HG03565 (cell line): ENCODE data around the gene PLCD1.
"Not testable (repeated sequence)": the region's sequence is repeated elsewhere in the genome, so short reads cannot be mapped to it uniquely, and the experiment has no call there.

Experiments
- ATAC-seq: cut with Tn5 transposase; IDR thresholded peaks from one replicate; pipeline ENCODE4 v1.9.1; 2021; ENCODE audit warnings: mild to moderate bottlenecking, moderate library complexity; ENCODE audit not compliant: unreplicated experiment

PLCD1 gene

DNA sequence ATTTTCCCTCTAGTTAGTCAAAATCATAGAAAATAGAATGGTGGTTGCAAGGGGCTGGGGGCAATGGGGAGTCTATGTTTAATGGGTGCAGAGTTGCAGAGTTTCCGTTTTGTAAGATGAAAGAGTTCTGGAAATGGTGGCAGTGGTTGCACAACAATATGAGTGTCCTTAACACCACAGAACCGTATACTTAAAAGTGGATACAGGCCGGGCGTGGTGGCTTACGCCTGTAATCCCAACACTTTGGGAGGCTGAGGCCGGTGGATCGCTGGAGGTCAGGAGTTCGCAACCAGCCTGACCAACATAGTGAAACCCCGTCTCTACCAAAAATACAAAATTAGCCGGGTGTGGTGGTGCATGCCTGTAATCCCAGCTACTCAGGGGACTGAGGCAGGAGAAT is 41.1 kb downstream of the PLCD1 start:
- ATAC-seq = not testable (repeated sequence)

DNA sequence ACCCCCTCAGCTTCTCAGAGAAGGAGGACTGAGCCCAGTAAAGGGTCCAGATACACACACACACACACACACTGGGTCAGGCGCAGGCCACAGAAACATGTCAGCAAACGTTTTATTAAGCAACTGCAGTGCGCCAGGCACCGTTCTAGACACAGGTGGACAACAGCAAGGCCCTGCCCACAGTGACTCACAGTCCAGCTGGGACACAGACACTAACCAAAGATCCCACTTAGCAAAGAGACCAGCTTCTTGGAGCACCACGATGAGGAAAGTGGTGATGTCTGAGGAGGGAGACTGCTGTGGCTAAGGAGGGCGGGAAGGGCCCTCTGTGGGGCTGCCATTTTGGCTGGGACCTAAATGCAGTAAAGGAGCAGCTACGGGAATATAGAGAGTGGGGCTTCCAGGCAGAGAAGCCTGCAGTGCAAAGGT is 41.7 kb downstream of the PLCD1 start:
- ATAC-seq = no peak

DNA sequence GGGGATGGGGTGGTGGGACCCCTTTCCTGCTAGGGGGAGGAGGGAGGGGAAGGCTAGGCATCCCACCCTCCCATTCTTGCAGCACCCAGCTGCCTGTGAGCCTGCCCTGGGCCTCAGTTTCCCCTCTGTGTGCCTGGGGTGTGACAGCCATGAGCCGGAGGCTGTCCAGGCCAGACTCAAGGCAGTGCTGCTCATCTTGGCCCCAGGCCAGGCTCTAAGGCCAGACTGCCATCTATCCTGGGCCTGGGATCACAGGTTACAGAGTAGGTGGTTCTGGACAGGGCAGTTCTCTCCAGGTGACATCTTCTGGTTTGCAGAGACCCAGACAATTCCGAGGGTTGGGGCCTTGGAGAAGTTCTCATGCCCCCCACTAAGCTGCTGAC is 42.1 kb downstream of the PLCD1 start:
- no peak for ATAC-seq

DNA sequence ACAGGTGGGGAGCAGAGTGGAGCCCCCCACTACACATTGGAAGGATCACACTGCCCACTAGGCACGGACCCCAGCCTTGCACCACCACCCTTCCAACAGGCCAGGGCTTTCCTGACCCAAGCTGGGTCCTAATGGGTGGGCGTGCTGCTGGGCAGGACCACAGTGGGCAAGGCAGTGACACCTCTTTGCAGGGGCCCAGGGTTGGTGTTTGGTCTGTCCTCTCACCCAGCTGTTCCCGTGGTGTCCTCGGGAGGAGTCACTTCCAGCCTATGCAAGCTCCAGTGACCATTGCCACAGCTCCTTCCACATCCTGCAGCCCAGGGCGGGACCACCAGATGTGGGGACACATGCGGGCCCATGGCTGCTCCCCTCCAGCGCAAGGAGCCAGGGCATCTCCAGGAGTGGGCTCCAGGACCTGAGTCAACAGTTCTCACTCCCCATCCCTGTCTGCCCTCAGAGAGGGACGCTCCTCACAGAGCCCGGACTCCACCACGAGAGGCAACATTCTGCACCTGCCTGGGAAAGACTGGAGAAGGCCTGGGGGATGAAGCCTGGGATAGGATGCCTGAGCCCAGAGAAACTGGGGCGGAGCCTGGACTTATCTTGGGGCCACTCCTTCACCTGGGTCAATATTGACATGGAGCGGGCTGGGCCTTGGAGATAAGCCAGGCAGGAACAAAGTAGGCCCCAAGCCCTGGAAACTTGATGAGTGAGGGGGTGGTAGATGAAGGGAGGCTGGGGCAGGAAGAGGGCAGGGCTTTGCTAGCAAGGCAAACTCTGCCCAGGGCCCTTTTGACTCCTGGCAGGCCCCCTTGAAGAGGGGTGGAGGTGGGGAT is 42.7 kb downstream of the PLCD1 start:
- ATAC-seq = no peak

DNA sequence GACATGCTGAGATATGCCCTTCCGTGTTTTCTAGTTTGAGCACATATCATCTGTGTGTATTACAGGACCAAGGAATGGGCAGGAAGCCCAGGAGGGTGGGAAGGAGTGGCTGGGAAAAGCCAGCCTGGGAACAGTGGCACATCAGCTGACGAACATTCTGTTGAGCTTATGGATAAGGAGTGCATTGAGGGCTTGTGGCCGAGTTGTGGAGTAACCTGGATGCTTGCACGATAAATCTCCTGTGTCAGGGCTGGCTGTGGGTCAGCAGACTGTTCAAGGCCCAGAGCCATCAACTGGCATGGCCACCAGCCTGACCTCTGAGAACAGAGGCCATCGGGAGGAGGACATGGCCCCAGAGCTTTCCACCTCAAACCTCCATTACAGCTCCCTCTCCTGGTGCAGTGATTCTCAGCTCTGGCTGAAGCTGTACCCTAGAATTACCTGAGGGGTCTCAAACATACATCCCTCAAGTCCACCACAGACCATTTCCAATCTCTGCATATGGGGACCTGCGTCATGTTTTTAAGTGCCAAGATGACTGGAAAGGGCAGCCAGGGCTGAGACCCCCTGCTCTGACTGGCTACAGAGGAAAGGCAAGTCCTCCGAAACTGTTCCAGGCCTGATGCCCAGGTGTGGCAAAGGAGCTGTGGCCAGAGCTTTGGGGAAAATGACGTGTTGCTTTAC is 43.7 kb downstream of the PLCD1 start:
- no peak for ATAC-seq

DNA sequence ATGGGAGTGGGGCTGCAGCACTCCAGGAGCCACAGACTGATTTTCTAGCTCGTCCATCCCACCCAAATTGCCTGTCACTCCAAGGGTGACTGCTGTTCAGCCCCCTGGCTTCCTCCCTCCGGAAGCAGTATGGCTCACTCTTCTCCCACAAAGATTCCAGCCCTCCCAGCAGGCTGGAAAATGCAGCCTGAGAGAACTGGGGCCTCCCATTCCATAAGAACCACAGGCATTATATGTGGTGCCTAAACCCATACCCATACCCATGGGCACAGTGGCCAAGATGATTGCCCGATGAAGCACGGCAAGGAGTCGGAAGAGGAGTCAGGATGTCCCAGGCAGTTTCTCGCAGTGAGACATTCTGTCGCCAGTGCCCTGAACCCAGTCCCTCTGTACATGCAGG is 44.8 kb downstream of the PLCD1 start:
- no peak for ATAC-seq

DNA sequence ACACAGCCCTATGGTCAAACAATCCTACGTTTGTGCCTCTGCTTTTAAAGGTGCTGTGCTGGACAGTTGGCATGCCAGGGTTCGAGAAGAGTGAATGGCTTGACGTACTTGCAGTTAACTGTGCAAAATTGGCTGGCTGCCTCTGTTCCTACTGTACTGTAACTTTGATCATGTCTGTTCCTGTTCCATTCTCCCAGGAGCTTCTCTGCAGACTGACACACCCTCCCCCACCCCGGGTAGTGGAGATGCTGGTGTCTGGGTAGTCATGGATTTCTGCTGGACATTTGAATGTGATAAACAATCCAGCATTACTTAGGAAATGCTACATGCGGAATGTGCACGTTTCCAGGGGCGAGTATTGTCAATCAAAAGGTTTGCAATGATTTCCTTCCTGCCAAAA is 45.4 kb downstream of the PLCD1 start:
- ATAC-seq = no peak

DNA sequence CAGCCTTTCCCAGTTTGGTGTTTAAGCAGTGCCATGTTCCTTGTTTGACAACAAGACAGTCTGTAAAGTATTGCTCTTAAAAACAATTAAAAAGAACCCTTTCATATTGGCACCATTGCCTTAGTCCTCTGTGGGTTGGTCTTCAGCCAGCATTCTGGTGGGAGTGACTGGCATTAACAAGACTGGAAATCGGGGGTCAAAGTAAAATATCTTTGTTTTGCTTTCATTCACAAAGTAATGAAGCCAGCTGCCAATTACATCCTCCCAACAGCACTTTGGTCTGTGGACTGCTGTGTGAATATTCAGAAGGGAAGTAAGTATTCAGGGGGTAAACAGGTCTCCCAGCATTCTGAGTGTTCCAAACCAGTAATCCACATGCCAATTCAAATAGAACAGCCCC is 47.1 kb downstream of the PLCD1 start:
- no peak for ATAC-seq

DNA sequence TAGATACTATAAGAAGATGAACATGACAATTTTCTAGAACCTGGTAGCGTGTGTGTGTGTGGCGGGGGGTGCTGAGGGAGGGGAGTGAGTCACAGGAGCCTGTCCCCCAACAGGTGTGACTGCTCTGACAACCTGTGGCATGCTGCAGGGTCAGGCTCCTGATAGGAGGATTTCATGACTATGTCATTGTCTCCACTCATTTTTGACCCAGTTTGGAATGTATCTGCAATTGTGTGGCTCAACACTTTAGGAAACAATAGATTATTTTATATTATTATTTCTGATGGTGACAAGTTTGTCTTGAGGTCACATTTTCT is 48.1 kb downstream of the PLCD1 start:
- no peak for ATAC-seq

DNA sequence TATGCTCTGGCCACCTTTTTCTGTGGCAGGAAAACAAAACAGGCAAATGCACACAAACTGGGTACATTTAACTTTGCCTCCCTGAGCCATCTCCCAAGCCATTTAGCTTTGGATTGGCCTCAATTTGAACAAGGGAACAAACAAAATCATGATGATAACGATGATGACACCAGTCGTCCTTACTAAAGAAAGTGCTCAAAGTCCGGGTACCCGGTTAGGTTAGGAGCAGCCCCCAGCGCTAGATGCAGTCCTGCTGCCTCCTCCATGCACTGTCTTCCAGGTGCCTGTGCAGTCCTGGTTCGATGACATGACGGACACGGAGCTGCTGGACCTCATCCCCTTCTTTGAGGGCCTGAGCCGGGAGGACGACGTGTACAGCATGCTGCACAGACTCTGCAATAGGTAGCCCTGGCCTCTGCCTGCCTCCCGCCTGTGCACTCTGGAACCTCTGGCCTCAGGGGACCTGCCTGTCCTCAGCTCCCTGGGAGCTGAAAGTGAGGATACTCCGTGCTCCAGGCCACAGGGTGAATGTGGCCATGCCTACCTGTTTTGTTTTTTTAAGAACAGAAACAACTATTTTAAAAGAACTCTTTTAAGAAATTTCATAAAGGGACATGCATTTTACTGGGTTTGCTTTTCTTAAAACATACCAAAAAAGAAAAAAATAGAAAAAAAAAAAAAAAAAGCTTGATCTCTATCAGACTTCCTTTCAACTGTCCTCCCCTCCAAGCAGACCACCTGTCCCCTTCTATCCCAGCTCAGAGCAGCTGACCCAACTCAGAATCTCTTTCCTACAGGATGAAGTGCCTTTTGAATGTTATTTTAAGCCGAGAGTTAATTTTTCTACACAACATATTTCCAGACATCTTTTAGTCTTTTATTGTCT is 48.7 kb downstream of the PLCD1 start:
- ATAC-seq = no peak

DNA sequence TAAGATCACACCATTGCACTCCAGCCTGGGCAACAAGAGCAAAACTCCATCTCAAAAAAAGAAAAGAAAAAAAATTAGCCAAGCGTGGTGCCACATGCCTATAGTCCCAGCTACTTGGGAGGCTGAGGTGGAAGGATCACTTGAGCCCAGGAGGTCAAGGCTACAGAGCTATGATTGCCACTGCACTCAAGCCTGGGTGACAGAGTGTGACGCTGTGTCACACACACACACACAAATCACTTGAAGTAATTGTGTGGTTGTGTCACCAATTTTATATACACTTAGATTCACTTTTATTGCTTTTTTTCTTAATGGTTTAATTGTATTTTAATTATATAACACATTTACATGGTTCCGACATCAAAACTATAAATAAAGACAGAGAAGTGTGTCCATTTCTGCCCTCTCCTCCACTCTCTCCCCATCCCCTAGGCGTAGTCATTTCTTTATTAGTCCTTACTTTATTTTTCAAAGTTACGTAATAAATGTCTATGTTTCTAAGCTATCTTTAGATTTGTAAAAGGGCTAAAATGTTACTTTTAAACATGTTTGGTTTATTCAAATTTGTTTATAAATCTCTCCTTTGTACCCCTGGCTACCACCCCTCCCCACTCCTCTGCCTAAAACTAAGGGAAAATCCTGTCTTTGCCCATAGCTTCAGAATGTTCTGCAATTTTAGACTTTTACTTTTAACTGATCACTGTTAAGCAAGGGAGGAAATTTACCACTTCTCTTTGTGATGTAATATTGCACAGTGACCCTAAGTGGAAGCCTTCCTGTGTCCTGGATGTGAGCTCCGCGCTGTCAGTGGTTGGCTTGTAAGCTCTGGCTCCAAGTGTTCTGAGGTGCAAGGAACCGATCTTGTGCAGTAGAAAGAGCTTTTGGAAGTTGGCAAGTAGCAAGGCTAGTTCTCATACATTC is 49.6 kb downstream of the PLCD1 start:
- no peak for ATAC-seq

DNA sequence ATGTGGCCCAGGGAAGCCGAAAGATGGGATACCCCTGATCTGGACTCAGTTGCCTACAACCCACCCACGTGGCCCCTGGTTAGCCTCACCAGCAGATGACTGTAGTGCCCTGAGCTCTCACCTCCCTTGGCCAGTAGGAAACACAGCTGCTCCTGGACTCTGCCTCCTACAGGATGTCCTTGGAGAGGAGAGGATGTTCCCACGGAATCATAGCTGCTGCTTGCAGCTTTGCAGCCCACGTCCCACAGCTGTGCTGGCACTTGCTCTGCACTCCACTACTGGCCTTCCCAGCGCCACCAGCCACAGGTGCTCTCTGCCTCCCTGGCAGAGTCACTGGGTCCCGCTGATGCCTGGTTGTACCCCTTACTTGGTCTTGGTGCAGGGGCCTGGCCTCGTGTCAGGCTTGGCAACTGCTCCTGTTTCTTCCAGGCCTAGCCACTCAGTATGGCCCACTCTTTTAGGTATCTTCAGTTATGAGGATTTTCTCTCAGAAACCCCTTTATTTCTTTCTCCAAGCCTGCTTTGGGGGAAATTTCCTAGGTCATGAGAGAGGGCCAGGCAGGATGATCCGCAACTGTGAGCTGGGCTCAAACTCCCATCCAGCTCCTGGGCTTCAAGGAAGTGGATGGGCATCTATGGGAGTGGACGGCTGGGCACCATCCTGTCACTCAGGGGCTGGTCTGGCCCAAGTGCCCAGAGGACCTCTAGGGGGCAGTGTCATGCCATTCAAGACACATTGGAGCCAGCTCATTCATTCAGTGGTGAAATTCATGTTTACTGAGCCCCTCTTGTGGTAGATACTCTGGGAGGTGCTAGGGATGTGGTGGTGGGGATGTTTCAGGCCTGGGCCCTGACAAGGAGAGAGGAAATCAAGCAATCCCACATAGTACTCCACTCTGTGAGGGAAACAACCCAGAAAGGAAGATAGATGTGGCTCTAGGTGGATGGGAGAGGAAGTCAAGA is 55.0 kb downstream of the PLCD1 start:
- no peak for ATAC-seq

DNA sequence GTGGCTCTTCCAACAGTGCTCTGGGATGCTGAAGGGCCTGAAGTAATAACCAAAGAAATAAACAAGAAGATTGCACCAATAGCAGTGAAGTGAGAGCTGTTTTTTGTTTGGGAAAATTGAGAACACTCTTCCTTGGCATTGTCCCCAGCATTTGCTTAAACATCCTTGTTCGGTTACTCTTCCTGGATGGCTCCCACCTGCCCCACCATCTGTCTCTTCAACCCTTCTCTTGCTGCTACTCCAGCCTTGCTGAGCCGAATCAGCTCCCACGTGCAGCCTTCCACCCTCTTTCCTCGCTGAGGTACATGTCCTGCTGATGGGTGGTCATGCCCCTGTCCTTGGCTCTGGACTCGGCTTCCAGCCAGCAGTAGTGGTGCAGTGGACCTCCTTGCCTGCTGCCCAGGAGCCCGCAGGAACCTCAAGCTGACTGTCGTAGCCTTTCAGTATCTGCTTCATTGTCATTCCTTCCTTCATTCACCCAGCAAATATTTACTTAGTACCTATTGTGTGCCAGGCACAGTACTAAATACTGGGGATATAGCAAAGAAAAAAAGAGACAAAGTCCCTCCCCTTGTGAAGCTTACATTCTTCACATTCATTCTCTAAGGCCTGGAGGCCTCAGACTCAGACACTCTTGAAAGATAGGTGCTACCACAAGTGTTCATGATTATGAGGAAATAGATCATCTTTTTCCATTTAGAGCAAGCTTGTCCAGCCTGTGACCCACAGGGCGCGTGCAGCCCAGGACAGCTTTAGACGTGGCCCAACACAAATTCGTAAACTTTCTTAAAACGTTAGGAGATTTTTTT is 56.0 kb downstream of the PLCD1 start:
- no peak for ATAC-seq

DNA sequence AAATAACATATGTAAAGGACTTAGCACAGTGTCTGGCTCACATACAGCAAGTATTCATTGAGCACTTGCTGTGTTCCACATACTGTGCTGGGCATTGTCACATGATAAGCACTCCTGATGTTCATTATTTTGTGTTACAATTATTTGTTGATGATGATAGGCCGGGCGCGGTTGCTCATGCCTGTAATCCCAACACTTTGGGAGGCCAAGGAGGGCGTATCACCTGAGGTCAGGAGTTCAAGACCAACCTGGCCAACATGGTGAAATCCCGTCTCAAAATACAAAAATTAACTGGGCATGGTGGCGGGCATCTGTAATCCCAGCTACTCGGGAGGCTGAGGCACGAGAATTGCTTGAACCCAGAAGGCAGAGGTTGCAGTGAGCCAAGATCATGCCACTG is 57.4 kb downstream of the PLCD1 start:
- not testable (repeated sequence) for ATAC-seq

DNA sequence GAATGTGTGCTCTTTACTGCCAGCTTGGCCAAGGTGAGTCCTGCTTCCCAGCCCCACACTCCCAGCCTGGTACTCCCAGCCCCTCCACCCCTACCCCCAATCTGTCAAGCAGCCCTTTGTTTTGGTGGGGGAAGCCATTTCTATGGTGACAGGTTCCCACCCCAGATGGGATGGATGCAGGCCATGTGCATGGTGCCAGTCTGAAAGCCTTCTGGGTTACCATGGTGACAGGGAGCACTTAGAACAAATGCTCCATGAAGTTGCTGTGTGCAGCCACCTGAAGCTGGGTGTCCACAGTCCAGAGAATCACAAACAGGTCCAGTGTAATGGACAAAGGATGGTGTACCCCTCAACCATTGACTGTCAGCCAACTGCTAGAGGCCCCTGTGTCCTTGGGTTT is 58.0 kb downstream of the PLCD1 start:
- ATAC-seq = no peak

DNA sequence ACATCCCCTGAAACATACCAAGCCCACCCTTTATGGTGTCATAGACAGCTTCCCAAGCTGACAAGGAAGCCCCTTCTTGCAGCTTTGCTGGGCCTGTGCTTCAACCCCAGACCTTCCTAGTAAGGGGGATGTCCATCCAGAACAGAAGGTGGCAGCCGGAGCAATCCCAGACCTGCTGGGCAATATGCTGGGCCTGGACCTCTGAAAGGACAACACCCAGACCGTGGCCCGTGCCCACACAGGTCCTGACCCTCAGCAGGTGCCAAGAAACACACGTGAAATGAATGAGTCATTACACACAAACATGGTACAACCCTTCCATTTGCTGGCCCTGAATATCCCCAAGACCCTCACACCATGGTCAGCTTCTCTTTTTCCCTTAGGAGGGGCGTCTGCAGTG is 58.6 kb downstream of the PLCD1 start:
- no peak for ATAC-seq

DNA sequence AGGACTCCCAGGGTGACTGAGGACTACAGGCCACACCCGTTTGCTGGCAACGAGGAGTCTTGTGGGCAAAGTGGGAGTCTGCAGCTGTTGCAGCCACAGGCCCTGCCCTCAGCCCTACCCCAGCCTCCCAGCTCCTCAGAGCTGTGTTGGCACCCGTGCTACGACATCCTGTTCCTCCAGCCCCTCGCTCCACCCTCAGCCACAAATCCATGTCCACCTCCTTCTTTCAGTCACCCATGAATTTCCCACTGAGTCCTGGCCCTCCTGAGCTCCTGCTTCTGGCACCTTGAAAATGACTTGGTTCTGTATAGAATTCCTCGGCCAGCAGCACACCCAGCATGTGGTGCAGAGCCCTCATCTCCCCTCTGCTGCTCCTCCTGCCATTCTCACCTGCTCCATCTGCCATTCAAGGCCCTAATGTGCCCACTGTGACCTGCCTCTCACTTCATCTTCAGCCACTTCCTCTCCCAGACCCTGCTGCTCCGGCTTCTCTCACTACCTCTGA is 59.8 kb downstream of the PLCD1 start:
- ATAC-seq = no peak

DNA sequence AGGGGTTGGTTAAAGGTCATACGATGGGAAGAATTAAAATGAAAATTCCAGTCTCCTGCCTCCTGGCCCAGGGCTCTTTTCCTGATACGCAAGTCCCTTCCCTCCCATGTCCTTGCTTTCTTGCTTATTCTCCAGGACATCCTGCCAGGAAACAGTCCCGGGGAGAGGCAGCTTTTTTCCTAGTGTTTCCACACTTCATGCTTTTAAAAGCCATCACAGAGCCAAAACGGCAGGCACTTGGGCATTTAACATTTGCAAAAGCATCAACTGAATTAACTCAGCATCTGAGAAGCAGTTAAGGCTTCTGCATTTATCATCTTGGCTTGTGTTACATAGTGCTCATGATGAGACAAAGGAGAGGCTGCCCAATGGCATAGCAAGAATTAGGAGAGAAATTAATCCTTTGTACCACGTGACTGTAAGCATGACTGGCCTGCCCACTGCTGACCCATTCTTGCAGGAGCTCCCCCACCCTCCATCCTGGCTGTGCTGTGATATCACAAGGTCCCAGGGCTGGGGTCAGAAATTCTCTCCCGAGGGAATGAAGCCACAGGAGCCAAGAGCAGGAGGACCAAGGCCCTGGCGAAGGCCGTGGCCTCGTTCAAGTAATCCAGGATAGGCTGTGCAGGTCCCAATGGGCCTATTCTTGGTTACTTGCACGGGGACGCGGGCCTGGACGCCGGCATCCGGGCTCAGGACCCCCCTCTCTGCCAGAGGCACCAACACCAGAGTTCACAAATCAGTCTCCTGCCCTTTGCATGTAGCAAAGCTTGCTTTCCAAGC is 60.4 kb downstream of the PLCD1 start:
- no peak for ATAC-seq
